Osteoblast (primary cell): ENCODE measurements around the gene PPP4R3A. TPM values are rescaled to one million over a fixed set of nuclear protein-coding genes. Genes with fewer than 3 reads are reported as not detected.

ENCODE experiments used
- DNase-seq: peaks from one replicate; pipeline ENCODE4 v3.0.0; 2011; ENCODE audit warnings: low spot score, mixed read lengths; ENCODE audit not compliant: insufficient read length; ENCODE audit errors: missing footprints
- H2AFZ ChIP-seq: 2 replicates; pipeline ENCODE4 v1.6.0; 2011; ENCODE audit warnings: mild to moderate bottlenecking, low read length
- H3K27ac ChIP-seq: 2 replicates; pipeline ENCODE4 v1.5.1; 2011; ENCODE audit warnings: mild to moderate bottlenecking, low read depth, low read length, moderate library complexity
- H3K27me3 ChIP-seq: 2 replicates; pipeline ENCODE4 v1.6.0; 2012; ENCODE audit warnings: mild to moderate bottlenecking, control low read depth, inconsistent platforms, low read length, moderate library complexity; ENCODE audit not compliant: insufficient read depth
- H3K36me3 ChIP-seq: 2 replicates; pipeline ENCODE4 v1.5.1; 2011; ENCODE audit warnings: mild to moderate bottlenecking, low read length, control low read depth, moderate library complexity; ENCODE audit not compliant: insufficient read depth
- H3K4me1 ChIP-seq: 2 replicates; pipeline ENCODE4 v1.5.1; 2011; ENCODE audit warnings: mild to moderate bottlenecking, low read length, control low read depth, moderate library complexity; ENCODE audit not compliant: insufficient read depth
- H3K4me2 ChIP-seq: 2 replicates; pipeline ENCODE4 v1.6.0; 2011; ENCODE audit warnings: mild to moderate bottlenecking, low read length; ENCODE audit not compliant: insufficient read depth
- H3K4me3 ChIP-seq: fragments of 200-600 bp; sonication (generic); 3 replicates; pipeline ENCODE4 v1.5.1; 2012; ENCODE audit warnings: mild to moderate bottlenecking, low read length, inconsistent platforms; ENCODE audit not compliant: insufficient read depth
- H3K79me2 ChIP-seq: 2 replicates; pipeline ENCODE4 v1.6.0; 2012; ENCODE audit warnings: mild to moderate bottlenecking, low read length, control low read depth, inconsistent platforms; ENCODE audit not compliant: insufficient read depth
- H3K9me3 ChIP-seq: 2 replicates; pipeline ENCODE4 v1.5.1; 2011; ENCODE audit warnings: low read depth, low read length, control low read depth
- H4K20me1 ChIP-seq: 2 replicates; pipeline ENCODE4 v1.6.0; 2012; ENCODE audit warnings: mild to moderate bottlenecking, low read length, control low read depth; ENCODE audit not compliant: insufficient read depth
- CTCF ChIP-seq: IDR thresholded peaks from 2 replicates; pipeline ENCODE4 v1.5.1; 2011; ENCODE audit warnings: mild to moderate bottlenecking, low read depth, low read length, moderate library complexity; ENCODE audit errors: extremely low read depth
- total RNA-seq: library from RNA; depleted of rRNA; stranded (reverse); fragments of >200 nt; gene quantifications from 2 replicates; pipeline ENCODE4 v1.2.3, GENCODE V29; 2012

PPP4R3A gene
- total RNA-seq, 1 donor = 43.4 TPM

- no peaks in the 10 kb centered on the region for H3K79me2 ChIP-seq
- H3K9me3 ChIP-seq = no peaks in the 10 kb centered on the region
- peaks cover 46% of the 10 kb centered on the region for H3K27me3 ChIP-seq
- no peak overlapping the region for H3K4me2 ChIP-seq
- no peaks in the 10 kb centered on the region for H3K36me3 ChIP-seq
- H4K20me1 ChIP-seq = no peaks in the 10 kb centered on the region
- H3K4me1 ChIP-seq = peaks cover 7% of the 10 kb centered on the region
- H3K27ac ChIP-seq = no peak overlapping the region
- H3K4me3 ChIP-seq = no peak overlapping the region
- no peak overlapping the region for H2AFZ ChIP-seq
- no peak for TF ChIP-seq CTCF
- DNase-seq = no peak
Measured at GRCh38 chr14:91413547-91414474, 96.3 kb downstream of the PPP4R3A start.

GRCh38 chr14:91412939-91413338 is 97.2 kb downstream of the PPP4R3A start:
- no peak for DNase-seq
- H3K27me3 ChIP-seq = peaks cover 38% of the 10 kb centered on the region
- TF ChIP-seq CTCF = no peak
- H3K4me1 ChIP-seq = no peaks in the 10 kb centered on the region
- H3K36me3 ChIP-seq = no peaks in the 10 kb centered on the region
- H3K4me3 ChIP-seq = no peak overlapping the region
- no peak overlapping the region for H2AFZ ChIP-seq
- H3K9me3 ChIP-seq = no peaks in the 10 kb centered on the region
- H4K20me1 ChIP-seq = no peaks in the 10 kb centered on the region
- no peak overlapping the region for H3K27ac ChIP-seq
- no peaks in the 10 kb centered on the region for H3K79me2 ChIP-seq
- H3K4me2 ChIP-seq = no peak overlapping the region

- Histone ChIP-seq H3K4me1 (no peaks in the 10 kb centered on the region), H3K9me3 (no peaks in the 10 kb centered on the region), H3K79me2 (no peaks in the 10 kb centered on the region), H3K27ac (no peak overlapping the region), H2AFZ (no peak overlapping the region), H3K36me3 (no peaks in the 10 kb centered on the region), H3K4me2 (no peak overlapping the region), H3K4me3 (no peak overlapping the region), H4K20me1 (no peaks in the 10 kb centered on the region), H3K27me3 (peaks cover 22% of the 10 kb centered on the region)
- no peak for TF ChIP-seq CTCF
- DNase-seq = peak; percentile 80
Measured at GRCh38 chr14:91410771-91411536, 99.2 kb downstream of the PPP4R3A start.
